Activated B cell treated with CpG ODN at 0.5 μM for 24 hours (primary cell): ENCODE data around the gene H6PD. TPM values are rescaled to one million over a fixed set of nuclear protein-coding genes. Genes with fewer than 3 reads are reported as not detected.

Source experiments
- ATAC-seq: fragments of 200-7000 bp; cut with Tn5 transposase; one replicate; pipeline ENCODE4 v1.10.0; 2021; ENCODE audit warnings: low read depth, mild to moderate bottlenecking, moderate library complexity
- CTCF ChIA-PET: fragments of 350-600 bp; sonication (Branson Sonifier 250); formaldehyde crosslinking; loops from one replicate; lab custom pipeline; 2021; ENCODE audit warnings: antibody characterized with exemption; lab: Charles Lee
- POLR2A ChIA-PET: fragments of 350-600 bp; sonication (Branson Sonifier 250); formaldehyde crosslinking; loops from one replicate; lab custom pipeline; 2021; ENCODE audit warnings: antibody characterized with exemption; lab: Charles Lee
- DNase-seq: peaks from one replicate; pipeline ENCODE4 v3.0.0; 2022
- H3K27ac Mint-ChIP-seq: one replicate; pipeline ENCODE4 v1.8.0; 2020; ENCODE audit warnings: mixed read lengths
- H3K27me3 Mint-ChIP-seq: one replicate; pipeline ENCODE4 v1.8.0; 2021; ENCODE audit warnings: mixed read lengths
- H3K36me3 Mint-ChIP-seq: one replicate; pipeline ENCODE4 v1.8.0; 2021; ENCODE audit warnings: low read depth, mixed read lengths
- H3K4me1 Mint-ChIP-seq: one replicate; pipeline ENCODE4 v1.8.0; 2021; ENCODE audit warnings: mixed read lengths
- H3K4me3 Mint-ChIP-seq: one replicate; pipeline ENCODE4 v1.8.0; 2020; ENCODE audit warnings: mild to moderate bottlenecking, mixed read lengths
- H3K9me3 Mint-ChIP-seq: one replicate; pipeline ENCODE4 v1.8.0; 2020; ENCODE audit warnings: mixed read lengths
- CTCF ChIP-seq: fragments of 200-600 bp; IDR thresholded peaks from one replicate; pipeline ENCODE4 v1.8.0; 2022; ENCODE audit warnings: antibody characterized with exemption, mild to moderate bottlenecking
- intact Hi-C: fragments of 100-400 bp; cut with micrococcal nuclease; formaldehyde crosslinking; loops from one replicate; pipeline ENCODE4 v1.15.1; 2024
- total RNA-seq: library from RNA; stranded (reverse); gene quantifications from 2 replicates; pipeline ENCODE4 v1.2.3, GENCODE V29; 2022

Gene H6PD
- total RNA-seq, 1 donor from 2014 or later, result 21.9 TPM

DNA sequence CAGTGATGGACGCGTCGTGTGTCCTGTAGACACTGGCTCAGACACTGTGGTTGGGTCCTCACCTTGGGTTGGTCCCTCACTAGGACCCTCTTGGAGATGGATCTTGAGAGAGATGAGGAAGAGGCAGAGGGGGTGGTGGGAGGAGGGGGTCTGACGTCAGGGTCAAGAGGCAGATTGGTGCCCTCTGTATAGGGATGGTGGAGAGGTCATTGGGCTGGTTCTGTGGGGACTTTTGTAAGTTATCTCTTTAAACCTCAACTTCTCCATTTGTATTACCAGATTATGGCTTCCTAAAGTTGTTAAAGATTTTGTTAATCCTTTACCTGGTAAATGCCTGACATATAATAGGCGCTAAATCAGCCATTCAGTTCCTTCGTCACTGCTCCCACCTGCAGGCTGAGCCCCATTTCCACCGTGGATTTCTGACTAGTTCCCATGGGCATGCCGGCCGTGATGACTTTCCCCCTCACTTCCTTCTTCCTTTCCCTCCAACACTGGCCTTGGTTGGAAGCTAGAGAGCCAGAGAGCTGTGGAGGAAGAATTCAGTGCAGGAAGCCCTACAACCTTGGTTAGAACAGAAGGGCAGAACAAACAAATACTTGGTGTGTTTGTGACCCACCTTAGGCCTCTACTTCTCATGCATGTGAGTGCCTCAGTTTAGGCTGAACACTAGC lies 8.6 kb downstream of the H6PD start:
- TF ChIP-seq CTCF, result no peak
- Mint-ChIP-seq H3K27ac (no peak overlapping the region), H3K27me3 (no peaks in the 10 kb centered on the region), H3K9me3 (no peaks in the 10 kb centered on the region), H3K4me1 (peaks cover 26% of the 10 kb centered on the region), H3K36me3 (peaks cover 25% of the 10 kb centered on the region), H3K4me3 (no peak overlapping the region)
- intact Hi-C loops, result no loop called here
- CTCF ChIA-PET, result no interaction called here
- ATAC-seq (no peak), DNase-seq (no peak)
- POLR2A ChIA-PET, result no interaction called here

GRCh38 chr1:9244501-9245229 lies 10.1 kb downstream of the H6PD start:
- CTCF ChIA-PET, result interaction anchor here (1.2 to 1.5 kb wide), 2 partner anchors 10 to 246 kb away, joined by 3 to 4 read pairs; partner anchors contain the start of gene H6PD
- intact Hi-C loops, result no loop called here
- no peaks in the 10 kb centered on the region for H3K27me3 Mint-ChIP-seq
- H3K4me3 Mint-ChIP-seq, result no peak overlapping the region
- H3K36me3 Mint-ChIP-seq, result peaks cover 31% of the 10 kb centered on the region
- peaks cover 13% of the 10 kb centered on the region for H3K4me1 Mint-ChIP-seq
- DNase-seq (no peak), ATAC-seq (no peak)
- no peak overlapping the region for H3K27ac Mint-ChIP-seq
- TF ChIP-seq CTCF, result no peak
- POLR2A ChIA-PET, result interaction anchor here (2.1 kb wide), 1 partner anchor 10 kb away, joined by 8 read pairs; the partner anchor contains the start of gene H6PD
- no peaks in the 10 kb centered on the region for H3K9me3 Mint-ChIP-seq

GRCh38 chr1:9245230-9245619 lies 10.7 kb downstream of the H6PD start:
- Mint-ChIP-seq H3K9me3 (no peaks in the 10 kb centered on the region), H3K4me1 (peaks cover 8% of the 10 kb centered on the region), H3K27me3 (no peaks in the 10 kb centered on the region), H3K36me3 (peaks cover 30% of the 10 kb centered on the region), H3K27ac (no peak overlapping the region), H3K4me3 (no peak overlapping the region)
- ChIA-PET POLR2A (interaction anchor here (2.1 kb wide), 1 partner anchor 11 kb away, joined by 8 read pairs; the partner anchor contains the start of gene H6PD), CTCF (interaction anchor here (1.2 to 1.5 kb wide), 2 partner anchors 11 to 246 kb away, joined by 3 to 4 read pairs; partner anchors contain the start of gene H6PD)
- DNase-seq (no peak), ATAC-seq (no peak)
- intact Hi-C loops, result no loop called here
- TF ChIP-seq CTCF, result no peak

DNA sequence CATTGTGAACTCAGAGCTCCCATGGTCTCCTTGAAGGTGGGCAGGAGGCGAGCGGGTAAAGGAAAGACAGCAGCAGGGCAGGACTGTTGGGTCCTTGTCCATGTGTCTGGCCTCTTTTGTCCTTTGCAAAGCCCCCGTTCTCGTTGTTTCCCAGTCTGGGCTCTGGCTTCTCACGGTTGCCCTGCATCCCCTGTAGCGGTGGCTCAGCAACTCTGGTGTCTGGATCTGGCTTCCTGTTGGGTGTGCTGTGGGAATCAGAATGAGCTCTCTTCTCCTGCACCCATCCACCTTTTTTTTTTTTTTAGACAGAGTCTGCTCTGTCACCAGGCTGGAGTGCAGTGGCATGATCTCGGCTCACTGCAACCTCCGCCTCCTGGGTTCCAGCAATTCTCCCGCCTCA lies 11.1 kb downstream of the H6PD start:
- Mint-ChIP-seq H3K27me3 (no peaks in the 10 kb centered on the region), H3K36me3 (peaks cover 28% of the 10 kb centered on the region), H3K9me3 (no peaks in the 10 kb centered on the region), H3K4me3 (no peak overlapping the region), H3K4me1 (peaks cover 4% of the 10 kb centered on the region), H3K27ac (no peak overlapping the region)
- DNase-seq (no peak), ATAC-seq (no peak)
- POLR2A ChIA-PET, result interaction anchor here (2.1 kb wide), 1 partner anchor 11 kb away, joined by 8 read pairs; the partner anchor contains the start of gene H6PD
- intact Hi-C loops, result no loop called here
- CTCF ChIA-PET, result no interaction called here
- no peak for TF ChIP-seq CTCF

- H3K27me3 Mint-ChIP-seq, result no peaks in the 10 kb centered on the region
- no peaks in the 10 kb centered on the region for H3K9me3 Mint-ChIP-seq
- POLR2A ChIA-PET, result no interaction called here
Observed at GRCh38 chr1:9246215-9246614, 11.6 kb downstream of the H6PD start.

More at GRCh38 chr1:9246215-9246614, 11.6 kb downstream of the H6PD start:
- CTCF ChIA-PET, result no interaction called here
- no peak overlapping the region for H3K4me3 Mint-ChIP-seq
- intact Hi-C loops, result no loop called here
- no peak for DNase-seq
- TF ChIP-seq CTCF, result no peak
- no peak for ATAC-seq
- H3K36me3 Mint-ChIP-seq, result peaks cover 28% of the 10 kb centered on the region
- H3K4me1 Mint-ChIP-seq, result peaks cover 4% of the 10 kb centered on the region
- no peak overlapping the region for H3K27ac Mint-ChIP-seq
